CD14-positive monocyte (primary cell): ENCODE measurements around the gene TRIM59. TPM values are rescaled to one million over a fixed set of nuclear protein-coding genes. Genes with fewer than 3 reads are reported as not detected.

Experiments
- DNase-seq, 3 donors: peaks; one replicate each; pipeline ENCODE4 v3.0.0-alpha.2; 2011 to 2022
- H2AFZ ChIP-seq: 2 replicates; pipeline ENCODE4 v1.6.0; 2012; ENCODE audit warnings: mild to moderate bottlenecking, low read depth, low read length, inconsistent platforms; ENCODE audit not compliant: insufficient read depth, poor library complexity, severe bottlenecking
- H3K27ac ChIP-seq, 2 donors: 1 replicate in 1 of 2; 2 replicates in 1 of 2; pipeline ENCODE4 v1.5.1; 2012 to 2013; ENCODE audit warnings: low read length in 2 of 2, control low read depth in 1 of 2, inconsistent platforms in 1 of 2, low read depth in 1 of 2, mild to moderate bottlenecking in 1 of 2
- H3K27me3 ChIP-seq, 2 donors: one replicate each; pipeline versions ENCODE4 v1.6.0 to v1.6.1; 2011 to 2013; ENCODE audit warnings: low read length in 2 of 2; ENCODE audit not compliant: control insufficient read depth in 2 of 2, insufficient read depth in 2 of 2
- H3K36me3 ChIP-seq, 2 donors: replicated peaks in 1 of 2; 1 replicate in 1 of 2; 2 replicates in 1 of 2; pipeline versions ENCODE4 v1.5.1 to v1.6.1; 2012 to 2013; ENCODE audit warnings: low read length in 2 of 2, control low read depth in 1 of 2, inconsistent platforms in 1 of 2, mild to moderate bottlenecking in 1 of 2; ENCODE audit not compliant: insufficient read depth in 2 of 2, control insufficient read depth in 1 of 2
- H3K4me1 ChIP-seq, 2 donors: 1 replicate in 1 of 2; 2 replicates in 1 of 2; pipeline versions ENCODE4 v1.5.1 to v1.6.1; 2012 to 2013; ENCODE audit warnings: low read length in 2 of 2, control low read depth in 1 of 2, inconsistent platforms in 1 of 2, mild to moderate bottlenecking in 1 of 2, moderate library complexity in 1 of 2; ENCODE audit not compliant: insufficient read depth in 2 of 2, control insufficient read depth in 1 of 2
- H3K4me2 ChIP-seq: replicated peaks from 2 replicates; pipeline ENCODE3; 2012; ENCODE audit warnings: low read length, moderate library complexity, mild to moderate bottlenecking; ENCODE audit not compliant: poor library complexity, severe bottlenecking; ENCODE audit errors: extremely low read depth
- H3K4me3 ChIP-seq, 3 experiments: fragments of 200-600 bp in 1 of 3; sonication (generic) in 1 of 3; replicated peaks in 1 of 3; 1 replicate in 2 of 3; 2 replicates in 1 of 3; pipeline ENCODE4 v1.5.1; 2011 to 2013; ENCODE audit warnings: low read length in 3 of 3, mild to moderate bottlenecking in 3 of 3, control low read depth in 2 of 3, low read depth in 2 of 3, inconsistent platforms in 1 of 3, moderate library complexity in 1 of 3
- H3K79me2 ChIP-seq: 2 replicates; pipeline ENCODE4 v1.6.0; 2012; ENCODE audit warnings: mild to moderate bottlenecking, control low read depth, inconsistent platforms, low read length, moderate library complexity; ENCODE audit not compliant: insufficient read depth
- H3K9ac ChIP-seq: 2 replicates; pipeline ENCODE4 v1.6.0; 2017; ENCODE audit warnings: low read length, mild to moderate bottlenecking; ENCODE audit not compliant: insufficient read depth, poor library complexity, severe bottlenecking
- H3K9me3 ChIP-seq, 2 donors: replicated peaks in 1 of 2; 1 replicate in 1 of 2; 2 replicates in 1 of 2; pipeline versions ENCODE4 v1.5.1 to v1.6.1; 2012 to 2013; ENCODE audit warnings: low read length in 2 of 2, control low read depth in 1 of 2; ENCODE audit not compliant: control insufficient read depth in 1 of 2, insufficient read depth in 1 of 2
- H4K20me1 ChIP-seq: 2 replicates; pipeline ENCODE4 v1.6.0; 2012; ENCODE audit warnings: mild to moderate bottlenecking, low read length, control low read depth, moderate library complexity; ENCODE audit not compliant: insufficient read depth
- H3K27ac Mint-ChIP-seq, 7 donors: one replicate each; pipeline ENCODE4 v1.8.0; 2020; ENCODE audit warnings: mild to moderate bottlenecking in 7 of 7, mixed read lengths in 7 of 7, moderate library complexity in 6 of 7, inconsistent platforms in 2 of 7
- H3K27me3 Mint-ChIP-seq, 3 donors: one replicate each; pipeline ENCODE4 v1.8.0; 2021 to 2022; ENCODE audit warnings: low read depth in 3 of 3, mild to moderate bottlenecking in 3 of 3, mixed read lengths in 3 of 3, moderate library complexity in 3 of 3, inconsistent platforms in 1 of 3
- H3K36me3 Mint-ChIP-seq, 2 donors: one replicate each; pipeline ENCODE4 v1.8.0; 2020; ENCODE audit warnings: mixed read lengths in 2 of 2, inconsistent platforms in 1 of 2, mild to moderate bottlenecking in 1 of 2
- H3K4me1 Mint-ChIP-seq: one replicate; pipeline ENCODE4 v1.8.0; 2020; ENCODE audit warnings: mild to moderate bottlenecking, mixed read lengths
- H3K4me3 Mint-ChIP-seq, 2 donors: one replicate each; pipeline ENCODE4 v1.8.0; 2020; ENCODE audit warnings: mild to moderate bottlenecking in 2 of 2, mixed read lengths in 2 of 2, moderate library complexity in 1 of 2
- H3K9me3 Mint-ChIP-seq, 7 donors: one replicate each; pipeline ENCODE4 v1.8.0; 2020 to 2022; ENCODE audit warnings: mixed read lengths in 7 of 7, mild to moderate bottlenecking in 6 of 7, moderate library complexity in 6 of 7, inconsistent platforms in 2 of 7
- WGBS: methylation state at CpG from one replicate; pipeline ENCODE4 v1.1.5; 2013; ENCODE audit warnings: missing lambda C conversion rate; ENCODE audit not compliant: insufficient coverage; 5-methylcytosine and 5-hydroxymethylcytosine counted together
- intact Hi-C, 2 donors: fragments of 100-400 bp; cut with micrococcal nuclease; formaldehyde crosslinking; loops; one replicate each; pipeline versions ENCODE4 v1.15.0 to v1.15.1; 2023
- polyA plus RNA-seq, 3 donors: library from polyadenylated mRNA; depleted of rRNA in 1 of 3; unstranded in 2 of 3; stranded (reverse) in 1 of 3; fragments of 300-500 nt in 2 of 3; fragments of >200 nt in 1 of 3; fragmentation: Illumina TruSeq in 2 of 3; gene quantifications; 1 replicate in 2 of 3; 2 replicates in 1 of 3; pipeline ENCODE4 v1.2.3, GENCODE V29; 2012 to 2021
- TF ChIP-seq, protein P1 (sequence below): fragments of 200-600 bp; IDR thresholded peaks from one replicate; pipeline ENCODE4 v1.8.0; 2022; ENCODE audit warnings: antibody characterized with exemption, mild to moderate bottlenecking

The TRIM59 gene
- polyA plus RNA-seq, 3 donors: 2.5 to 4.2 (median 4.2) TPM

DNA sequence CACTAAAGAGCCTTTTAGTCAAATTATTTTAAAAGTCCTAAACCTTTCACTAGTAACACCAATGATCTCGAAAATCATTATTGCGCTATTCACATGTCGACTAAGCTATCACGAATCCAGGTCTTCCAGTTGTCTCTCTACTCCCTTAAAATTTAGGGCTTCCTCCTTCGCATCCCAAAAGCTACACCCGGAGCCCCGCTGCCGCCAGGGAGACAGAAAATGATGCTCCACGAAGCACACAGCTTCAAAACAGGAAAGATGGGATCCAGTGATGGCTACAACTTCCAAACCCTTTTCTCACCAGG lies 50.8 kb downstream of the TRIM59 start:
- peak overlapping the region; percentile 91 for H3K4me2 ChIP-seq
- DNase-seq: no peak
- peak overlapping the region; percentile 95 for H2AFZ ChIP-seq
- no peaks in the 10 kb centered on the region for H3K27me3 ChIP-seq
- peak overlapping the region; percentile 97 to 98 for H3K4me3 Mint-ChIP-seq
- TF ChIP-seq, protein P1, sequence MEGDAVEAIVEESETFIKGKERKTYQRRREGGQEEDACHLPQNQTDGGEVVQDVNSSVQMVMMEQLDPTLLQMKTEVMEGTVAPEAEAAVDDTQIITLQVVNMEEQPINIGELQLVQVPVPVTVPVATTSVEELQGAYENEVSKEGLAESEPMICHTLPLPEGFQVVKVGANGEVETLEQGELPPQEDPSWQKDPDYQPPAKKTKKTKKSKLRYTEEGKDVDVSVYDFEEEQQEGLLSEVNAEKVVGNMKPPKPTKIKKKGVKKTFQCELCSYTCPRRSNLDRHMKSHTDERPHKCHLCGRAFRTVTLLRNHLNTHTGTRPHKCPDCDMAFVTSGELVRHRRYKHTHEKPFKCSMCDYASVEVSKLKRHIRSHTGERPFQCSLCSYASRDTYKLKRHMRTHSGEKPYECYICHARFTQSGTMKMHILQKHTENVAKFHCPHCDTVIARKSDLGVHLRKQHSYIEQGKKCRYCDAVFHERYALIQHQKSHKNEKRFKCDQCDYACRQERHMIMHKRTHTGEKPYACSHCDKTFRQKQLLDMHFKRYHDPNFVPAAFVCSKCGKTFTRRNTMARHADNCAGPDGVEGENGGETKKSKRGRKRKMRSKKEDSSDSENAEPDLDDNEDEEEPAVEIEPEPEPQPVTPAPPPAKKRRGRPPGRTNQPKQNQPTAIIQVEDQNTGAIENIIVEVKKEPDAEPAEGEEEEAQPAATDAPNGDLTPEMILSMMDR: no peak
- H4K20me1 ChIP-seq: no peaks in the 10 kb centered on the region
- H3K79me2 ChIP-seq: peaks cover 65% of the 10 kb centered on the region
- 0% methylated on average over 5 of the region's 9 CpGs for WGBS
- H3K27me3 Mint-ChIP-seq: no peaks in the 10 kb centered on the region
- H3K9ac ChIP-seq: peak overlapping the region; percentile 76
- H3K36me3 ChIP-seq: no peaks in the 10 kb centered on the region
- no peaks in the 10 kb centered on the region for H3K9me3 Mint-ChIP-seq
- H3K4me1 ChIP-seq: peaks cover 15 to 25% of the 10 kb centered on the region in 2 donors
- peaks cover 36% of the 10 kb centered on the region for H3K4me1 Mint-ChIP-seq
- H3K4me3 ChIP-seq: peak overlapping the region; percentile 87 to 99 (median 87)
- intact Hi-C loops: loop anchor here (5.0 kb wide), 1 partner anchor 169 kb away; the partner anchor contains the start of gene KPNA4 (in 2 of the 2)
- H3K9me3 ChIP-seq: no peaks in the 10 kb centered on the region
- peak overlapping the region; percentile 95 to 99 (median 98) for H3K27ac Mint-ChIP-seq
- peaks cover 0 to under 1% of the 10 kb centered on the region in 2 donors for H3K36me3 Mint-ChIP-seq
- H3K27ac ChIP-seq: peak overlapping the region; percentile 87 to 89

DNA sequence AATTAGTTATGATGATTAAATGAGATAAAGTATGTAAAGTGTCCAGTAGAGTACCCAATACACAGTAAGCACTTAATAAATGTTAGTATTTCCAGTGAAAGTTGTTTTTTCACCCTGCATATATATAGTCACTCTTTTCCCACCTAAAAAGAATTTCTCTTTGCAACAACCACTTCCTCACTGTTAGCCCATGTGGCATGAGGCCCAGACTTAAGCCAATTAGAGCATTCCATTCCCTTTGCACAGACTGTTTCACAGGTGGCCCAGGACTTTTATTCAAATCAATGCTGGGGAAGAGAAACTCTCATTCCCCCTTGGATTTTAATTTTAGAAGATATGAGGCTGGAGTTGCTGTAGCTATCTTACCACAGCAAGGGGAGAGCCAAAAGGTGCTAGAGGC lies 54.3 kb downstream of the TRIM59 start:
- H3K27ac ChIP-seq: no peak overlapping the region
- H3K27me3 ChIP-seq: no peaks in the 10 kb centered on the region
- intact Hi-C loops: loop anchor here (5.0 kb wide), 1 partner anchor 172 kb away; the partner anchor contains the start of gene KPNA4 (in 2 of the 2)
- no peaks in the 10 kb centered on the region for H3K9me3 ChIP-seq
- H3K36me3 ChIP-seq: no peaks in the 10 kb centered on the region
- no peak overlapping the region for H3K9ac ChIP-seq
- no peak overlapping the region for H2AFZ ChIP-seq
- H3K4me3 ChIP-seq: no peak overlapping the region
- no peaks in the 10 kb centered on the region for H3K36me3 Mint-ChIP-seq
- peaks cover 12% of the 10 kb centered on the region for H3K4me1 Mint-ChIP-seq
- peaks cover 5 to 9% of the 10 kb centered on the region in 2 donors for H3K4me1 ChIP-seq
- DNase-seq: no peak
- no peak overlapping the region for H3K27ac Mint-ChIP-seq
- peaks cover 33% of the 10 kb centered on the region for H3K79me2 ChIP-seq
- no peaks in the 10 kb centered on the region for H3K27me3 Mint-ChIP-seq
- H3K4me2 ChIP-seq: no peak overlapping the region
- TF ChIP-seq, protein P1: no peak
- H3K4me3 Mint-ChIP-seq: no peak overlapping the region
- H3K9me3 Mint-ChIP-seq: no peaks in the 10 kb centered on the region
- H4K20me1 ChIP-seq: no peaks in the 10 kb centered on the region
